HTR-8/SVneo (cell line): ENCODE data around the gene ASTE1.
"Not testable (repeated sequence)": the region's sequence is repeated elsewhere in the genome, so short reads cannot be mapped to it uniquely, and the experiment has no call there.

Source experiments
- DNase-seq: peaks from one replicate; pipeline ENCODE4 v3.0.0; 2011; ENCODE audit warnings: low spot score, mixed read lengths; ENCODE audit not compliant: insufficient read length
- FAIRE-seq: peaks from 2 replicates; lab custom pipeline; 2011; peaks lifted over from hg19 to GRCh38; lab: Jason Lieb, UNC

Gene ASTE1, protein sequence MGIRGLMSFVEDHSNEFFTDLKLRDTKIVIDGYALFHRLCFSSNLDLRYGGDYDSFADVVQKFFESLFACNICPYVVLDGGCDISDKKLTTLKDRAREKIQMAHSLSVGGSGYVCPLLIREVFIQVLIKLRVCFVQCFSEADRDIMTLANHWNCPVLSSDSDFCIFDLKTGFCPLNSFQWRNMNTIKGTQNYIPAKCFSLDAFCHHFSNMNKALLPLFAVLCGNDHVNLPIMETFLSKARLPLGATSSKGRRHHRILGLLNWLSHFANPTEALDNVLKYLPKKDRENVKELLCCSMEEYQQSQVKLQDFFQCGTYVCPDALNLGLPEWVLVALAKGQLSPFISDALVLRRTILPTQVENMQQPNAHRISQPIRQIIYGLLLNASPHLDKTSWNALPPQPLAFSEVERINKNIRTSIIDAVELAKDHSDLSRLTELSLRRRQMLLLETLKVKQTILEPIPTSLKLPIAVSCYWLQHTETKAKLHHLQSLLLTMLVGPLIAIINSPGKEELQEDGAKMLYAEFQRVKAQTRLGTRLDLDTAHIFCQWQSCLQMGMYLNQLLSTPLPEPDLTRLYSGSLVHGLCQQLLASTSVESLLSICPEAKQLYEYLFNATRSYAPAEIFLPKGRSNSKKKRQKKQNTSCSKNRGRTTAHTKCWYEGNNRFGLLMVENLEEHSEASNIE

DNA sequence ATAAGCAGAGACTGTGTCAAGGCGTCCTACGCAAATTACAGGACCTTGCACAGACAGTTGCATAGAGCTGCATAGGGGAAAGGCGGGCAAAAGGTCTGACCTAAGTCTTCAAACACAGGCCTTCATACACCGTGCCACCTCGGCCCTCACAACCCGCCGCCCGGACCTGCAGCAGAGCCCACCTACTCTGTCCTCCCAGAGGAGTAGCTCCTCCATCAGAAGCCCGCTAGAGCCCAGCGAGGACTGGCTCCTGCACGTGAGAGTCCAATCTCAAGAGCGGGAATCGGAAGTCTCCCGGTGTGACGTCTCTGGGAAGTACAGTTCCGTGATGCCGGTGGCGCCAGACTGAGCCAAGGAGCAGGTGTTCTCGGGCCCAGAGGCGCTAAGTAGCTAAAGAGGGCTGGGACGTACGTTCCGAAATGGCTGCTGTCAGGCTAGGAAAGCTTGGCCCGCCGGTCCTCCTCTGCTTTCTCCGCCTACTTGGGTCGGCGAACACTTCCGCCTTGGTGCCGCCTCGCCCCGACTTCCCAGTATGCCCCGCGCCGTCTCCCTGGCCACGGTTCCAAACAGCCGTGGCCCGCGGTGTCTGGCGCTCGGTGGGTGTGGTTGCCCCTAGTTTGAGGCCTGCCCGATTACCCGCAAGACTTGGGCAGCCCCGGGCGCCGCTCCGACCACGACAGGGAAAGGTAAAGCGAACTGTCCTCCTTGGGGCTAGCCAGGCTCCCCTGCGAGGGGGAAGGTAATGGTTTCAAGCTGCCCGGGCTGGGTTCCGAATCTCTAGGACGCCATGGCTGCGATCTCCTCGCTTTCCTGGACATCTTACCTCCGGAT, at the start of gene ASTE1, which contains the start of gene NEK11:
TSS of gene ASTE1 (minus strand) at position 505 of the 831 bp plus-strand sequence. CDS start 1,519 bp downstream, outside the sequence.
TSS of gene NEK11 (plus strand) at position 557 of the 831 bp plus-strand sequence. CDS start 2,832 bp downstream, outside the sequence.
- DNase-seq (peak; percentile 81), FAIRE-seq (peak; percentile 65)

DNA sequence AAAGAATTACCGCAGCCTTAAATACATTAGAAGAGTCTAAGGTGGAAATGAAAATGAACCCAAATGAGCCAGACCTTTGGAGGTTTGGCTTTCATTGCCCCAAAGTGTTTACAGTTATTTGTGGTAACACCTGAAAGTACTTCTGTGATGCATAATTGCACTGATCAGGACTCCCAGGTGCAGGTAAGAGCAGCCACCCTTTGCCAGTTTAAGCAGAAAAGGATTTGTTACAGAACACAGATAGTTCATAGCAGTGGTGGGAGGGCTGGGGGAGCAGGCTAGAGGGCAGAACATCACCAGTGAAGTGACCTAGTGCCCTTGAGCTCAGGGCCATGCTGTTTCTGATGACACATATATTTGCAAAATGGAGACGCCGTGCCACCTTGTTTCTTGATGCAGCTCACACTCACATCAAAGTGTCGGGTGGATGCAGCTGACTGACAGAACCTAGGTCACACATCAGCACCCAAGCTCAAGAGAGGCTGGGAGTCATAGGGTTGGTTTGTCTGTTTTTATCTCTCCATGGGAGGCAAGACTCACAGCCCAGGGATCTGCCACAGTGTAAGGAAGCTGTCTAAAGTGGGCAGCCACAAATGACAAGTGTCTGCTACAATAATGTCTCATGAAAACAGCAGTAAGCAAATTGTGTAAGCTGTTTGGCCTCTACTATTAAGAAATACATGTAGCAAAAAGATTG, 49.2 kb upstream of the ASTE1 start:
- DNase-seq (no peak), FAIRE-seq (no peak)

DNA sequence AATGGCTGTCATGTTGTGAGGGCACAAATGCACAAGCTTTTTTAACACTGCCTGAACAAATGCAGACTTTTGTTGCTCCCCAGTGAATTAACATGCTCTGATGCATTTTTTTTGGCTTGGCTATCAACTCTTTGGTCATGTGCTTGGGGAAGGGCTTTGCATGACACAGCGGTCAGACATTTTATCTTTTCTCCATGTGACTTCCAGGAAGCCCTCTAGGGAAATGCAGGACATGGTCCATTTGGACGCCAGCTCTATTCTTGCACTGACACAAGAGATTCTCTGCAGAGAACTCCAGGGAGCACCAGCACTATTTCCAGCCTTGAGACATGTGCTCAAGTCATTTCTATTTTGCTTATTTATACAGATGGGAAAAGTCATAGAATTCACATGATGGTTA, 46.2 kb upstream of the ASTE1 start:
- FAIRE-seq (no peak), DNase-seq (no peak)

DNA sequence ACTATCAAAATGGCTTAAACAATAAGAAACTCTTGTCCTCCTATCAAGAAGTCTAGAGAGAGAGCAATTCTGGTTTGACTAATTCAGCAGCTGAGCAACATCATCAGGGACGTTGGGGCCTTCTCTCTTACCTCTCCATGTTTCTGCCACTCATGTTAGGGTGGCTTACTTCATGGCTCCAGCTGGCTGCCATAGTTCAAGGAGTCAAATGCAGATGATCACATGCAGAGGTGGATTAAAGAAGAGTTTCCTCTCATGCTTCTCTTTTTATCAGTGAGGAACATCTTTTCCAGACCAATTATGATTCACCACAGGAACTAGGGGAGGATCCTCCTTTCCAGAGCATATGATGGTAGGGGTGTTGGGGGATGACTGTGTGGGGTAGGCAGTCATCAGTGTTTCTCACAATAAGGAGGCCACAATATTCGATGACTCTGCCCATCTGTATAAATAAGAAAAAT, 45.5 kb upstream of the ASTE1 start:
- FAIRE-seq (no peak), DNase-seq (no peak)

DNA sequence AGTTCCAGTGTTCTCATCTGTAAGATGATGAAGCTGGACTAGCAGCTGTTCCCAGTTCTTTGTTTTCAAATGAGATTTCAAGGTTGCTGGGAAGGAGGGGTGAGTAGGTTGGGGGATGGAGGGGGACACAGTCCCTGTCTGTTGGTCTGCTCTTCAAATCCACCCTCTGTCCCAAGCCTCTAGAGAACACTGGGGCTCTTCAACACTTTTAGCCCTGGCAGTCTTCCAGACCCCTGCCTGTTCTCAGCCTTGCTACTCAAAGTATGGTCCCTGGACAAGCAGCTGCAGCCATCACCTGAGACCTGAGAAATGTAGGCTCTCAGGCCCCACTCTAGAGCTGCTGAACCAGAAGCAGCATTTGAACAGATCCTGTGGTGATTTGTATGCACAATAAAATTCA, 41.4 kb upstream of the ASTE1 start:
- no peak for FAIRE-seq
- DNase-seq, result no peak

DNA sequence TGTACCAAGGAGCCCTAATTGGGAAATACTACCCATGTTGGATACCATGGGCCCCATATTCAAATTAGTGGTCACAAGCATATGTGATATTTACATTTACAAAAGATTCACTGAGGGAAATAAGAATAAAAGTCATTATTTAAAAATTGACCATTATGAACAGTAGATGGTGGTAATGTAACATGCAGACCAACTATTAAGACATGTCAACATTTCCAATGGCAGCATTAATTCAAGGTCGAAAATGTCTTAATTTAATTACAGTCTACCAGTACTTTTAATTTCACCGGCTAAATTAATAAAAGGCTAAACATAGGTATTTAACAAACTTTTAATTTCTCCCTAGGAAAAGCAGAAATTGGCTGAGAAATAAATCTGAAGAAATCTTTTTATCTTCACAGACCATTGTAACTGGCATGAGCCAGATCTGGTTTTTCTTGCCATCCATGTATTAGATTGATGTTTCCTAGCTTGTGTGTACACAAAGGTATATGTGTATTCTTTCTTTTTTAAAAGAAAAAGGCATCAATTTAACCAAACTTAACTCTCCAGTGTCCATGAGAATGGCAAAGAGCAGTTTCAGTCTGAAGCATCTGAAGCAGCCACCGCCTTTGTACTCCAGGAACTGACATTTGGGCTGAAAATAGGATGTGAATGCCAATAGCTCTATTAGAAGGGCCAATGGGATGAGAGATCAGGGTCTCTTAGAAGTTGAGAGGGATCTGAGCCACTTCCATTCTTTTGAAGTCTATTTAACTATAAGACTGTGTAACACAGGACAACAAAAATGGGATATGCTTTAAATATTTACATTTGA, 26.6 kb upstream of the ASTE1 start:
- DNase-seq (no peak), FAIRE-seq (no peak)

DNA sequence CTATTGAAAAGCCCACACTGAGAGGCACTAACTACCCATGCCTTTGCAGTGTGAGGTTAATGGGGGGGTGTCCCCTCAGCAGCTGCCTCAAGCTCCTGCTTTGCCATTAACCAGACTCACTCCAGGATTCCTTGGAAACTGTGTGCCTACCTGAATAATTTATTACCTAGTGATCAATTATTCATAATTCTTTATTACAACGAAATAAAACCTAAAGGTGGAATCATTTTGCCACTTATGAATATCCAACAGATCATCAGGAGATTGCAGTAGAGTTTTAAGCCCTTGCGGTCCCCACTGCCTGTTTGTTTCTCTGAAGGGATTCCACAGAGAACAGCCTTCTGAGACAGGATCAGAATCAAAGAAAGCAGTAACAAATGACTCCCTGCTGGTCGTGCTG, 23.4 kb upstream of the ASTE1 start:
- no peak for FAIRE-seq

DNA sequence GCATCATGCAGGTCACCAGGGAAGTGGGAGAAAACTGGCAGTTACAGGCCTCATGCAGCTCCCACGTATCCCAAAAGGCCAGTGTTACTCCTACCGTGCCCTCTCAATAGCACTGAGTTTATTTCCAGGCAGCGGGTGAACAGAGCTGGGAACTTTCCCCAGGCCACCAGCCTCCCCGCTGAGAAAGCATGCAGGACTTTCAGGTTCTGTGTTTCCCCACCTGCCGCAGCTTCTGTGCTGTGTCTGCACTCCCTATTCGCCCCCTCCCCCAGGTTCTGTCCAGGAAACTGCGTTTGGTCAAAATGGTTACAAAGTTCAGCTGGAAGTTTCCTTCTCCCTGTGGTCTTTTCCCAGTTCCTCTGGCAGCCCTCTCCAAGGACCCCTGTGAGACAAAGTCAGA, 21.4 kb upstream of the ASTE1 start:
- DNase-seq (no peak), FAIRE-seq (no peak)

More for the DNA sequence above, 23.4 kb upstream of the ASTE1 start:
- no peak for DNase-seq

DNA sequence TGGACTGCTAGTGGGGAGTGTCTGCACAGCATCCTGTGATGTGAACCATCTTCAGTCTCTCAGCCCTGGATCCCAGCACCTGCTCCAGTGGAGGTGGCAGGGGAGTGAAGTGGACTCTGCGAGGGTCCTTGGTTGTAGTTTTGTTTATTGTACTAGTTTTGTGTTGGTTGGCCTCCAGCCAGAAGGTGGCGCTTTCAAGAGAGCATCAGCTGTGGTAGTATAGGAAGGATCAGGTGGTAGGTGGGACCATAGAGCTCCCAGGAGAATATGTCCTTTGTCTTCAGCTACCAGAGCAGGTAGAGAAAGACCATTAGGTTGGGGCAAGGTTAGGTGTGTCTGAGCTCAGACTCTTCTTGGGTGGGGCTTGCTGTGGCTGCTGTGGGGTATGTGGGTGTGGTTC, 21.0 kb upstream of the ASTE1 start:
- no peak for DNase-seq
- no peak for FAIRE-seq

DNA sequence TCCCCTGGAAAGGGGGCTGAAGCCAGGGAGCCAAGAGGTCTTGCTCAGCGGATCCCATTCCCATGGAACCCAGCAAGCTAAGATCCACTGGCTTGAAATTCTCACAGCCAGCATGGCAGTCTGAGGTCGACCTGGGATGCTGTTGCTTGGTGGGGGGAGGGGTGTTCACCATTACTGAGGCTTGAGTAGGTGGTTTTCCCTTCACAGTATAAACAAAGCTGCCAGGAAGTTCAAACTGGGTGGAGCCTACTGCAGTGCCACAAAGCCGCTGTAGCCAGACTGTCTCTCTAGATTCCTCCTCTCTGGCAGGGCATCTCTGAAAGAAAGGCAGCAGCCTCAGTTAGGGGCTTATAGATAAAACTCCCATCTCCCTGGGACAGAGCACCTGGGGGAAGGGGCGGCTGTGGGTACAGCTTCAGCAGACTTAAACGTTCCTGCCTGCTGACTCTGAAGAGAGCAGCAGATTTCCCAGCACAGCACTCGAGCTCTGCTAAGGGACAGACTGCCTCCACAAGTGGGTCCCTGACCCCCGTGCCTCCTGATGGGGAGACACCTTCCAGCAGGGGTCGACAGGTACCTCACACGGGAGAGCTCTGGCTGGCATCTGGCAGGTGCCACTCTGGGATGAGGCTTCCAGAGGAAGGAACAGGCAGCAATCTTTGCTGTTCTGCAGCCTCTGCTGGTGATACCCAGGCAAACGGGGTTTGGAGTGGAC, 15.8 kb upstream of the ASTE1 start:
- not testable (repeated sequence) for DNase-seq, FAIRE-seq

DNA sequence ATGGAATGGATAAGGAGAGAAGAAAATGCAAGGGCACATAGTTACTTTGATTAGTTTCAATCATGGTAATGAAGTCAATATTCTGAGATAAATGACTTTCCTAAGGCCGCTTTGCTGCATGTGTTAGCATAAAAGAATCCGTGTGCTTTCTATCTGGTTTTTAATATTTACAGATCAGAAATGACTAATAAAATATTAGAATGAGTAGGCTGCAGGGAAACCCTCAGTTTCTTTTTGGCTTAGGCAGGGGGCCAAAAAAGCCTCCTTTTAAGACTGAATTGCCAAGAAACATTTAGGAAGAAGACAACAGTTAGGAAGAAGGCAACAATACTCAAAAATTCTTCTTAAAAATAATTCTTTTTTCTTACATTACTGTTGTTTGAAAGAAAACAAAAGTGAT, 11.7 kb upstream of the ASTE1 start:
- no peak for FAIRE-seq
- DNase-seq, result no peak

DNA sequence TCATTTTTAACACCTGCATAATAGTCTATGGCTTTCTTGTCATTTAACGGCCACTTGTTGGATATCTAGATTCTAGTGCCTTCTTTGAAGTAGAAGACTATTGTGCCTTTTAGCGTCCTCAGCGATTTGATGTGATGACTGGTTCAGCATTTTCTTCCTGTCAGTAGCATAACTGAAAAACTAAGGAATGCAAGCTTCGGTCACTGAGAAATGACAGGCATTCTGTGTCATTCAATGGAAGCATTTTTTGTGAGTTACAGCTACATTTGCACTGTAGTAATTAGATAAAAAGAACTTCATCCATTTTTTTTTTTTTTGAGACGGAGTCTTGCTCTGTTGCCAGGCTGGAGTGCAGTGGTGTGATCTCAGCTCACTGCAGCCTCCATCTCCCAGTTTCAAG, 10.4 kb upstream of the ASTE1 start:
- no peak for DNase-seq
- FAIRE-seq, result no peak

DNA sequence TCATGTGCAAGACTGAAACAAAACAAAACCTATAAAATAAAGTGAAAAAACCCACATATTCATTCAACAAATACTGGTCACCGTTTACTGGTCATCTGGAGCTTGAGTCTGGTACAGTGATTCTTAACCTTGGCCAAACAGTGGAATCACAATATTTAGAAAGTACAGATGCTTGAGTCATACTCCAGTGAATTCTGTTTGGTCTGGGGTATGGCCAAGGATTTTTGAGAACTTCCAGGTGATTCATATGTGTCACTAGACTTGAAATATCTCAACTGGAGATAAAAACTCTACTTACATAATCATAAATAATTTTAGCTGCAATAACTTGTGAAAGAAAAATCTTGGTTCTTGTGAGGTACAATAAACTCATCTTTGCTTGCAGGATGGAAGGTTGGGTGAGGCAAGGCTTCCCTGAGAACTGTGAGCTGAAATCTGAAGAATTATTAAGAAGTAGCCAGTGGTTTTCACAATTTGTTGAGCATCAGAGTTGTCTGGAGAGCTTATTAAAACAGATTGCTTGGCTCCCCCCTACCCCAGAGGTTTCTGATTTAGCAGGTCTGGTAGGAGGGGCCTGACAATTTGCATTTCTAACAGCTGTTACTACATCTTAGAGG, 9.7 kb upstream of the ASTE1 start:
- no peak for DNase-seq
- FAIRE-seq, result no peak

DNA sequence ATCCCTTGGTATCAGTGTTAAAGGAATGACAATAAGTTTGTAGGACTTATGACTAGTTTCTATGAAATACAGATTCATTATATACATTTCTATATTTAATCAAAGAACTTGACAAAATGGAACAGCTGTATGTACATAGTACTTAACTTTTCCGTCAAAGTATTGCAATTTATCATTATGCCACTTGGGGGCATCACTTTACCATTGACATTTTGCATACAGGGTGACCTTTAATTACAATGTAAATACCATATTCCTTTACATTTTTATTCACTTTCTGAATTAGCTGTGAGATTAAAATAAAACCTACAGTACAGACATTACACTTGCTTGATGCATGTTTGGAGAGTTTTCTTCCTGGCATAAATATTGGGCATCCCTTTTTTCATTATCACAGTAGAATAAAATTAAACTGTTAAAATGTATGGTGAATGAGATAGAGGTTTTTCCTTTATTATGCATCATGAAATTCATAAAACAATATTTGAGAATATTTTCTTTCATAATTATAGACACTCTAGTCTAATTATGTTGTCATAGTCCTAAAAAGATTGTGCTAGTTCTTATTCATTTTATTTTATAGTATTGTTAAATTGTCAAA, 7.0 kb upstream of the ASTE1 start:
- no peak for DNase-seq
- no peak for FAIRE-seq

DNA sequence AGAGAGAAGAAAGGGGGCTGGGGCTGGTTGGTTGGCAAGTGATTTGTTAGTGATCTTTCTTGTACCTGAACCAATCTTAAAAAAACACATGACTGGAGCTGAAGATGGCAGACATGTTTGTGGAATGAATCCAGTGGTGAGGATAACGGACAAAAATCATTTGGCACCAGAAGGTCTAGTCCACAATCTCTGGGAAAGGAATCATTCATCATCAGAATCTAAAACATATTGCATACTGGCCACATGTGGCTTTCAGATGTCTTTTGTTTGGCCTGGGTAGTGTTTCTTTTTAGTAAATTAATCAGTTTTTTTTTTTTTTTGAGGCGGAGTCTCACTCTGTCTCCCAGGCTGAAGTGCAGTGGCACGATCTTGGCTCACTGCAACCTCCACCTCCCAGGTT, 5.0 kb upstream of the ASTE1 start:
- DNase-seq (no peak), FAIRE-seq (no peak)

DNA sequence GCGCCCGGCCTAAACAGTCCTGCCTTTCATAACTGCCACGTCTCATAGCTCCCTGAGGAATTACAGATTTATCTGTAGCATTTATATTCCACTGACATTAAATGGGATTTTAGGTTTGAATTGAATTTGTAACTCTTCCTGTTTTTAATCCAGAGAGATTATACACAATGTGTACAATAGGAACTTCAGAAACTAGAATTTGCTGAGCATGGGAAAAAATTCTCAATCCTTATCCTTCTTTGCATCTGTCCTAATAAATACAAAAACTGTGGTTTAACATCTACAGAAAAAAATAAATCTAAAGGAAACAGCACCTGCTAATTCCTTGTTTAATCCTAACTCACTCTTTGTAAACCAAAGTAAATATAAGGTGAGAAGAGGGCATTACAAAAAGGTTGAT, 2.2 kb upstream of the ASTE1 start:
- no peak for FAIRE-seq
- DNase-seq, result no peak

DNA sequence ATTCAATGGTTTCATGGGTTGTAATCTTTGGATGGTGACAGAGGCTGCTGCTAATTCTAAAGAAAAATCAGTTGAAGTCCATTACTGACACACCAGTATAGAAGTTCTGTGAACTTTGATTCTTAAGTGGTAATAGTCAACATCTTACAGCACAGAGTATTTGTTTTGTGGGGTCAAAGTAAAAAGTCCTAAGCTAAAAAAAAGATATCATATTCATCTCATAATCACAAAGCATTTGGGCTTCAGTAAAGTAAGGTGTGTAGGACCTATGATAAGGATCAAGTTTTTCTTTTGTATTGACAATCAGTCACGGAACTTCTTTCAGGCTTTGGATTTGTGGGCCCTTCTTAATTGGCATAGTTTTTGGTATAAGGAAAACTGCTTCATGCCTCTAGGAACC, 1.1 kb downstream of the ASTE1 start:
- FAIRE-seq (no peak), DNase-seq (no peak)
